HG02885 (cell line): Measurements from ENCODE around the gene GRIPAP1.
"Not testable (repeated sequence)": the region's sequence is repeated elsewhere in the genome, so short reads cannot be mapped to it uniquely, and the experiment has no call there.

Source experiments
- ATAC-seq: cut with Tn5 transposase; IDR thresholded peaks from one replicate; pipeline ENCODE4 v1.9.1; 2021; ENCODE audit warnings: mild to moderate bottlenecking; ENCODE audit not compliant: unreplicated experiment, poor library complexity

GRIPAP1 gene

GRCh38 chrX:48998391-48998790, 3.7 kb downstream of the GRIPAP1 start:
- no peak for ATAC-seq

GRCh38 chrX:48997865-48998264, 4.2 kb downstream of the GRIPAP1 start:
- ATAC-seq: no peak

GRCh38 chrX:48997455-48997854, 4.6 kb downstream of the GRIPAP1 start:
- ATAC-seq: no peak

- no peak for ATAC-seq
Observed at GRCh38 chrX:48996969-48997368, 5.1 kb downstream of the GRIPAP1 start.

- no peak for ATAC-seq
Observed at GRCh38 chrX:48992341-48992740, 9.7 kb downstream of the GRIPAP1 start.

GRCh38 chrX:48989483-48989882, 12.6 kb downstream of the GRIPAP1 start:
- ATAC-seq: no peak

- ATAC-seq: no peak
Observed at GRCh38 chrX:48983896-48984295, 18.2 kb downstream of the GRIPAP1 start.

GRCh38 chrX:48983081-48983480, 19.0 kb downstream of the GRIPAP1 start:
- ATAC-seq: no peak

- ATAC-seq: no peak
Observed at GRCh38 chrX:48981178-48981577, 20.9 kb downstream of the GRIPAP1 start.

GRCh38 chrX:48980341-48980740, 21.7 kb downstream of the GRIPAP1 start:
- ATAC-seq: not testable (repeated sequence)

GRCh38 chrX:48978226-48978625, 23.8 kb downstream of the GRIPAP1 start:
- ATAC-seq: no peak

- no peak for ATAC-seq
Observed at GRCh38 chrX:48976086-48976485, 26.0 kb downstream of the GRIPAP1 start.

GRCh38 chrX:48975541-48975940, 26.5 kb downstream of the GRIPAP1 start:
- ATAC-seq: no peak

GRCh38 chrX:48975041-48975440, 27.0 kb downstream of the GRIPAP1 start:
- no peak for ATAC-seq

- ATAC-seq: no peak
Observed at GRCh38 chrX:48974574-48974973, 27.5 kb downstream of the GRIPAP1 start.

- no peak for ATAC-seq
Observed at GRCh38 chrX:48974033-48974432, 28.0 kb downstream of the GRIPAP1 start.

GRCh38 chrX:48972220-48973164, 29.6 kb downstream of the GRIPAP1 start:
- no peak for ATAC-seq

- no peak for ATAC-seq
Observed at GRCh38 chrX:48971249-48972219, 30.5 kb downstream of the GRIPAP1 start, which contains the start of gene KCND1. Gene KCND1, minus strand, starts transcription at chrX:48971844. Its CDS starts 1,573 bp downstream, at chrX:48970271.

GRCh38 chrX:48969471-48969870, 32.6 kb downstream of the GRIPAP1 start:
- no peak for ATAC-seq

- ATAC-seq: no peak
Observed at GRCh38 chrX:48968377-48968776, 33.7 kb downstream of the GRIPAP1 start.
